ENCODE measurements around the gene SIPA1L3.

DNA sequence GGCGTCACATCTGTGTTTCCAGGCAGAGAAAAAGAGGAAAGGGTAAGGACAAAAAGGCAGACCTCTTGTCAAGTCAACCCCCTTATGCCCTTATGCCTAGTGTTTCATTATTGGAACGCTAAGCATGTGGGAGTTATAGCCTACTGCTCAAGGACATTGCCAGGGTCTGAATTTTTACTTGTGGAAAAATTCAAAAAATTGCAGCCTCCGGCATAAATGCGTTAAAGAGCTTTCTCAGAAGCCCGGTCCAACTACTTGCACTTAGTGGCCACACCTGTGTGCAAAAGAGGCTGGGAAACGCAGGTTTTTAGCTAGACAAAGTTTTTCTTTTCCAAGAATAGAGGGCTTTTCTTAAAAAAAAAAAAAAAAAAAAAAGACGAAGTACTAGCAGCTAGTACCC, 177.2 kb downstream of the SIPA1L3 start:
- TF ChIP-seq EP300 (IDR thresholded peaks at IDR 0.05) (no peak), POLR2A (IDR thresholded peaks at IDR 0.05) (no peak), POLR2AphosphoS5 (IDR thresholded peaks at IDR 0.05) (no peak)
- TF ChIP-seq, protein P1, sequence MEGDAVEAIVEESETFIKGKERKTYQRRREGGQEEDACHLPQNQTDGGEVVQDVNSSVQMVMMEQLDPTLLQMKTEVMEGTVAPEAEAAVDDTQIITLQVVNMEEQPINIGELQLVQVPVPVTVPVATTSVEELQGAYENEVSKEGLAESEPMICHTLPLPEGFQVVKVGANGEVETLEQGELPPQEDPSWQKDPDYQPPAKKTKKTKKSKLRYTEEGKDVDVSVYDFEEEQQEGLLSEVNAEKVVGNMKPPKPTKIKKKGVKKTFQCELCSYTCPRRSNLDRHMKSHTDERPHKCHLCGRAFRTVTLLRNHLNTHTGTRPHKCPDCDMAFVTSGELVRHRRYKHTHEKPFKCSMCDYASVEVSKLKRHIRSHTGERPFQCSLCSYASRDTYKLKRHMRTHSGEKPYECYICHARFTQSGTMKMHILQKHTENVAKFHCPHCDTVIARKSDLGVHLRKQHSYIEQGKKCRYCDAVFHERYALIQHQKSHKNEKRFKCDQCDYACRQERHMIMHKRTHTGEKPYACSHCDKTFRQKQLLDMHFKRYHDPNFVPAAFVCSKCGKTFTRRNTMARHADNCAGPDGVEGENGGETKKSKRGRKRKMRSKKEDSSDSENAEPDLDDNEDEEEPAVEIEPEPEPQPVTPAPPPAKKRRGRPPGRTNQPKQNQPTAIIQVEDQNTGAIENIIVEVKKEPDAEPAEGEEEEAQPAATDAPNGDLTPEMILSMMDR (IDR thresholded peaks at IDR 0.05): no peak
